UCSD-AML1 (cell line): ENCODE measurements around the gene CERS6.
"Not testable (repeated sequence)": the region's sequence is repeated elsewhere in the genome, so short reads cannot be mapped to it uniquely, and the experiment has no call there.

ENCODE experiments used
- DNase-seq: peaks from one replicate; lab custom pipeline; 2025; ENCODE audit not compliant: unreplicated experiment; lab: John Stamatoyannopoulos, UW

The CERS6 gene

DNA sequence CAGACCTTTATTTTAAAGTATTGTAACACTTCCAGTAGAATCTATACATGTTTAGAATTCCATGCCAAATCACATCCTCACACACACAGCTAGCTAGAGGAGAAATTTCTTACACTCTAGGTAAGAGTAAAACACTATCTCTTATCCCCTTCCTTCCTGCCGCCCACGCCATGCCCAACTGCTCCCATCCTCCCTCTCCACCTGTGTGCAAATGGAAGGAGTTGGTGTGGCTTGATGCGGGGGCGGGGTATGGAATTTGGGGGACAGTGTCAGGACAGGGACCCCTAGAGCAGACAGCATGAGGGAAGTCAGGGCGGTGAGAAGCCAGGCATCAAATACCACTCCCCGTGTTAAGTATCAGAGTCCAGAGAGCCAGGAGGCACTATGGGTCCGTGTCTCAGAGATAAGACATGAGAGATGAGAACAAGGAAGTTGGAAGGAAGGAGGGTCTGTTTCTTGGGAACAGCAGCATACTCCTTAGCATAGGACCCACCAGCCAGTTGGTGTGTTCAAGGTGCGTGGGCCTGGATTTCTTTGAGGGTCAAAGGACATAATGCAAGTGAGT lies 297.8 kb downstream of the CERS6 start:
- no peak for DNase-seq

DNA sequence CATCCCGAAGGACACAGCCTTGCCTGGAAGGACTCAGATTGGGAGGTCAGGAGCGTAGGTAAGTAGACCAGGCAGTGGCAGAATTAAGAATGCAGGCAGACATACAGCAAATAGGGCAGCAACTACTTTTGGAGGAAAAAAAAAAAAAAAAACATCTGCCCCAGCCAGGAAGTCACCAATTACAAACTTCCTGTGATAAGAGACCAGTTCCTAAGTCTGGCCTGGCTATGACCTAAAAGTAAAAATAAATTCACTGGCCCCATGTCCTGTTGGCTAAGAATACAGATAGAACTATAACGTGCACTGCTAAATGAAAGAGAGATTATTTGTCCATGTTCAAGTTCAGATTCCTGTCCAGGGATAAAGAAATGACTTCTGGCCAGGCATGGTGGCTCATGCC lies 301.2 kb downstream of the CERS6 start:
- peak; percentile 36 for DNase-seq

DNA sequence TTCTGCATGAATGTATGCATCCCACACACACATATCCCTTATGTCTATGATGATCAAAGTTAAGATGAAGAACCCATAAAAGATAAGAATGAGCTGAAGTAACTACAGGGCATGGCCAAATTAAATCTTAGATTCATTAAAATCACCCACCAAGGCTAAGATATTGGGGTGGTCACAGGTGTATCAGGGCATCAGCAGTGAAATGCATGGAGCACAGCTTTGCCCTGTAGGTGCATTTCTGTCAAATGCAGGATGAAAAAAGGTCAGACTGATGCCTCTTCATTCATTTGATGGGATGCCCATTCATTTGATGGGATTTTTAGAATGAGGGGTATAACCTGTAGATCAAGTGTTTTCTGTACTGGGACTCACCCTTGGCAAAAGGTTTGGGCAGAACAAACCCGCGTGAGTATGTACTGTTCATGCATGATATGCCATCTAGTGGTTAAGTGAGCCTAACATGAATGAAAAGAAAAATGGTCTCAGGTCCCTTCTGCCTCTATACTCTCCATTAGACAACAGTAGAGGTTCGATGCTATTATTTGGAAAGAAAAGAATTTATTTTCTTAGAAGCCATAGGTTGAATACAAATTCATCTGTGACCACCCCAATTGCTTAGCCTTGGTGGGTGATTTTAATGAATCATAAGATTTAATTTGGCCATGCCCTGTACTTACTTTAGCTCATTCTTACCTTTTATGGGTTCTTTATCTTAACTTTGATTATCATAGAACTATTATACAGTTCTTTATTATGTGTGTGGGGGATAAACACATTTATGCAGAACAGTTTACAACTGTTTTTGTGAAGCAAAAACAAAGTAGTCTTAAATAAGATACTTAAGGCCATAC lies 303.1 kb downstream of the CERS6 start:
- DNase-seq = no peak

DNA sequence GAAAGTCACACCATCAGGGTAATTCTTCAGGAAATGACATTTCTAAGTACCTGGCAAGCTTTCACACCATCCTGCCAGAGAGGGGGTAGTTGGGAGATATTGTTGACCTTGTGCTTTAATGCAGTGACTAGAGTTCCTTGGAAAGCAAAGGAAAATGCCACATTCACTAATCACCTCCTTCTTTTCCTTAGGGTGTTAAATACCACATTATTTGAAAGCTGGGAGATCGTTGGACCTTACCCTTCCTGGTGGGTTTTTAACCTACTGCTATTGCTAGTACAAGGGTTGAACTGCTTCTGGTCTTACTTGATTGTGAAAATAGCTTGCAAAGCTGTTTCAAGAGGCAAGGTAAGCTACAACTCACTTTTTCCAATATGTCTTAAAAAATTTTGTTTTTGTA lies 309.3 kb downstream of the CERS6 start:
- no peak for DNase-seq

DNA sequence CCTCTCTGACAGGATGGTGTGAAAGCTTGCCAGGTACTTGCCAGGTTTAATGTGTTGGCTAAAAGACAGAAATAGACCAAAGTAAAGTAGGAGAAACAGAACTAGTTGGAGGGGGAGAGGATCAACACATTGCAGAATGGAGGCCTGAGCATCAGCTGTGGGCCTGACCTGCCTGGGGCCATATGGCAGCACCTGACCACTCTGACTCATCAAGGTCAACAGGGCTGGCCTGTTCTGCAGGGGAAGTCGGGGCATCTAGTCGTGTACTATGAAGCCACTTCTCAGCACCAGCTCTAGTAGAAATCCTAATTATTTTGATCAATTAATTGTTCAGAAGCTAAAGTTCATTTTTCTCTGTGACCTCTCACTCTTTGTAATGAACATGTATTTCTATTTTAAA lies 310.5 kb downstream of the CERS6 start:
- DNase-seq = no peak

DNA sequence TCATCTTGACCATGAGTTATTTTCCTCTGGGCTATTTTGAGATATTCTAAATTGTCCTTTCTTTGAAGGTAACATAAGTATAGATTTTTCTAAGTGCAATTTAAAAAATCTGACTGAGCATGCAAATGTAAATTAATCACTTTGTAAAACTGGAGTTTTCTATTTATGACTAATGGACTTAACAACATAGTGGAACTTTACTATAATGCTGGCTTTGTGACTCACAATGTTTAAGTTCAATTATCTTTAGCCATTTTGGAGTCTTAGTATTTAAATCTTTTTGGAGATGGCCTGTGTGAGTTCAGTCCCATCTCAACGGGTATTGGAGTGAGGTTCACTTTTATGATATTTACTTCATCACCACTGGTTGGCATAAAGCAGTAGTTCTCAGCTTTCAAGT lies 311.2 kb downstream of the CERS6 start:
- DNase-seq = no peak

DNA sequence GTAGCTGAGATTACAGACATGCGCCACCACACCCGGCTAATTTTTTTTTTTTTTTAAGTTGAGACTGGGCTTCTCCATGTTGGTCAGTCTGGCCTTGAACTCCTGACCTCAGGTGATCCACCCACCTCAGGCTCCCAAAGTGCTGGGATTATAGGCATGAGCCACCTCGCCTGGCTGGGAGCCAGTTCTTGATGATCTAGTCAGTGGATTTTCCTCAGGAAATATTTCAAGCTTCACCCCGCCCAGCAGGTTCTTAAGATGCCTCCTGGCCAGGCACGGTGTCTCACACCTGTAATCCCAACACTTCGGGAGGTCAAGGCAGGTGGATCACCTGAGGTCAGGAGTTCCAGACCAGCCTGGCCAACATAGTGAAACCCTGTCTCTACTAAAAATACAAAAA lies 312.3 kb downstream of the CERS6 start:
- DNase-seq = not testable (repeated sequence)

DNA sequence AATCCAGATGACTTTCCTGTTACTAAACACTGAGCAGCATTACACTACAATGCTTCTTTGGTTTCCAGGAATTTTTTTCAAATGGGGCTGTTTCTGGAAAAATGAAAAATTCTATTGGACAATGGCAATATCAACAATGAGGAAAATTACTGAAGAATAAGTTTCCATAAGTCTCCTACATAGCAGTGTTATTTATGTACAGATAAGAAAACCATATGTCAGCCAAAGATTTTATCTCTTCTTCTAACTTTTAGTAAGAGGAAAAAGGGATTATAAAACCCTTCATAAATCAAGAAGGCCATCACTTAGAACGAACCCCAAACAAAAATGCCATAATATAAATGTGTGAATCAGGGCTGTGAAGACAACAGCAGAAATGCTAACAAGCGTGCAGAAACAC lies 314.7 kb downstream of the CERS6 start:
- DNase-seq = no peak

DNA sequence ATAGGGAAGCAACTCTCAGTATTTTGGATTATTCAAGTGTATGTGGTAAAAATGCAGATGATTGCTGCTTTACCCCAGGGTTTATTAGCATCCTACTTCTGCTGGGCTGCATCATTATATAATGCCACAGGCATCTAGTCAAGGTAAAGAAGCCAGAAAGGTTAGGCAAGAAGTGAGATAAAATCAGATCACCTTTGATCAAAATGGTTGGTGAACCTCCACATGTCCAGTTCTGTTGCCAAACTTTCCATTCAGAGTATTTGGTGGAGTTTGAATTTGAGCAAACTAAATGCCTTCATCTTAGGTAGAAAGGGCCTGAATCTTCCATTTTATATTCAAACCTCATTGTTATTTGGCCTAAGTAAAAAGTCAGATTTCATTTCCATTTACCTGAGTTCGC lies 316.6 kb downstream of the CERS6 start:
- DNase-seq = no peak

DNA sequence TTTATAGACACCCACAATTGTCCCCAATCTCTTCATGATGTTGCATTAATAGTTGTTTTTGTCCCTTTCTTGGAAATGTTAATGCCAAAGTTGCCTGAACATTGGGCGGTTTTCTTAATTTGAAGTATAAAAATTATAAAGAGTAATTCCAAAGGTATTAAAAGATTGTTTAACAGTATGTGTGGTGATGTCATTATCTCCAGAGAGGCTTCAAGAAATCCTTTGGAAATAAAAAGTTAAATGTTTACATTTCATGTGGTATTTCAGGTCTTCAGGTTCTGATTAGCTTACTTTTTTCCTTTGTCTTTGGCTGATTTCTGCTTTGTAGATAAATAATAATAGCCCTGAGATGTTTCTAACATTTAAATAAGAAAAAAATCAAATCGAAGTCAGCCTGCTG lies 317.1 kb downstream of the CERS6 start:
- no peak for DNase-seq

DNA sequence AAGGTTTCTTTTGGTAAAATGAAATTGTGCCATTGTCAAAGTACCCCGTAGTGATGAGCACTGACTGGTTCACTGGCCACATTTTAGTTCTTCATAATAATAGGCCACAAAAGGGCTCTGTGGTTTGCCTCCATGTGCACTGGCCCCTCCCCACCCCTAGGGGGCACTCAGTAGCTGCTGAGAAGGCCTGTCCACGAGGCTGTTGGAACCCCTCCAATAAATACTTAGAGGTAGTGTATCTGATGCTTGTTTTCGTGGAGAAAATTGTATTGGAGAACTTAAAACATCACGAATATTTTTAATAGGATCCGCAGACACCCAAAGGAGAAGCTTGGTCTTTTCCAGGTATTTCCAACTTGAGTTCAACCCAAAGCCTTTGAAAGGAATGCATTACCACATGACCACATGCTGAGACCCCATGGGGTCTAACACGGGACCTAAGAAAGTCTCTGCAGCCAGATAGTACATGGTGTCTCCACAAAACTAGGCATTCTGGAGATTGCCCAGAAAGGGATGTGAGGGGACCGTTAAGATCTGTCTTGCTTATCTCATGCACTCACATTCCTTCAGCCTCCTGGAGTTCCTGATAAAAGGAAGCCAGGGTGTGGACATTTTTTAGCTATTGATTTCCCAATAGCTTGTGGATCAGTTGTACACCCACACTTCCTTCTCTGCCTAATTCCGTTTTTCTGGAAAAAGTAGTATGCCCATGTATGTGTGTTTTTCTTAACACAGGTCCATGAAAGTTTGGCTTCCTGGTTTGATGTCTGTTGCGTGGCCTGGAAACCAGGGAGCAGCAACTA lies 317.8 kb downstream of the CERS6 start:
- peak; percentile 64 for DNase-seq

DNA sequence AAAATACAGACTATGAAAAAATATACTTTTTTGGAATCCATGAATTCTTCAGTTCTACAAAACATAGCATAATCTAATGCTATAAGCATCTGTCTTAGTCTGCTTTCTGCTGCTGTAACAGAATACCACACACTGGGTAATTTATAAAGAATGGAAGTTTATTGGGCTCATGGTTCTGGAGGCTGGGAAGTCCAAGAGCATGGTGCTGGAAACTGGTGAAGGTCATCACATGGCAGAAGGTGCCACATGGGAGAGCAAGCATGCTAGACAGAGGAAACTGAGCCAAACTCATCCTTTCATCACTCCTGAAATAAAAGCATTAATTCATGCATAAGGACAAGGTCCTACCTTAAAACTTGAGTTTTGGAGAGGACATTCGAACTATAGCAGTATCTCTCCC lies 319.8 kb downstream of the CERS6 start:
- DNase-seq = no peak

DNA sequence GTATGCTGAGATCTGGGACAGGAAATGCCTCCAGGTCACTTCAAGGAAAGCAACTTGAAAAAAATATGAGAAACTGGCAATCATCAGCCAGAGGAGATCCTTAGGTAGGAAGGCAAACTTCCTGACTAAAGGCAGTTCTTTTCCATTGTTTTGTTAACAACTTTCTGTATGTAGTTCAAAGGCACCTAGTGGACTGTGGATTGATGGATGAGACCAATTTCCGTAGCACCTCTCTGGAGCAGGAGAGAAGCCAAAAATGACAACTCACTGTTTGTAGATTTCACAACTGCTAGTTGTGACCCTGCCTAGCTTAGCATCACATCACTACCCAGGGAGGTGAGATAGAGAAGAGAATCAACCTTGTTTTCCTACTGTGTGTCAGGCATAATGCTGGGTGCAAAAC lies 324.6 kb downstream of the CERS6 start:
- no peak for DNase-seq

DNA sequence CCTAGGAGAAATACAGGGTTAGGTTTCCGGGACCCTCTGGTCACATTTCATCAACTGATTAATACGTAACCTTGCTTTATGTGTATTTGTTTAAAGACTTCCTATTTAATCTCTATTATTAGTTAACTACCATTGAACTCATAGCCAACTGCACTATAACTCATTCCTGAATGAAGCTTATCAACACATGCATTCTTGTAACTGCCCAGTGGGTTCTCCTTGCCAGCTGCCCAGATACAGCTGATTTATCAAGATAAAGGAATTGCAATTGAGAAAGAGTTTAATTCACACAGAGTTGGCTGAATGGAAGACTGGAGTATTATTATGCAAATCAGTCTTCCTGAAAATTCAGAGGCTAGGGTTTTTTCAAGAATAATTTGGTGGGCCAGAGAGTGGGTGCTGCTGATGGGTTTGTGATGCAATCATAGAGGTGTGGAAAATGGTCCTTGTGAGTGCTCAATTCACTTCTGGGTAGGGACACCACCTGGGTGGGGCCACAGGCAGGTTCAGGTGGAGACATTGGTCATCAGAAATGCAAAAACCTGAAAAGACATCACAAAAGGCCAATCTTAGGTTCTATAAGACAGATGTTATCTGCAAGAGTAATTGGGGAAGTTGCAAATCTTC lies 325.2 kb downstream of the CERS6 start:
- DNase-seq = no peak

DNA sequence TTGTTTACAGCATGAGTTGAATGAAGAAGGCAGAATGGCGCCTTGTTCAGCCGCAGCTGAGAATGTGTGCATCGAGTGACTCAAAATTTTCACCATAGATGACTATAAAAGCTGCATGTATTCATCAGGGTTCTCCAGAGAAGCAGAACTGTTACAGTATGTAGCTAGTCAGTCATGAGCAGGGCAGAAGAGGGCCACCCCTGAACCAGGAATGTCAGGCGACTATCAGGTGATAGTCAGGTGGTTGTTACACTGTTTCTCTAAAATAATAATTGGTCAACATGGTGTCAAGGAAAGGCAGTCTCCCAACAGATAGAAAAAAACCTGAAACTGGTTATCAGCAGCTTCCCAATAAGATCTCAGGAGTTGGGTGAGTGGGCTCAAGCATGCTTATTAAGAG lies 326.2 kb downstream of the CERS6 start:
- DNase-seq = no peak

DNA sequence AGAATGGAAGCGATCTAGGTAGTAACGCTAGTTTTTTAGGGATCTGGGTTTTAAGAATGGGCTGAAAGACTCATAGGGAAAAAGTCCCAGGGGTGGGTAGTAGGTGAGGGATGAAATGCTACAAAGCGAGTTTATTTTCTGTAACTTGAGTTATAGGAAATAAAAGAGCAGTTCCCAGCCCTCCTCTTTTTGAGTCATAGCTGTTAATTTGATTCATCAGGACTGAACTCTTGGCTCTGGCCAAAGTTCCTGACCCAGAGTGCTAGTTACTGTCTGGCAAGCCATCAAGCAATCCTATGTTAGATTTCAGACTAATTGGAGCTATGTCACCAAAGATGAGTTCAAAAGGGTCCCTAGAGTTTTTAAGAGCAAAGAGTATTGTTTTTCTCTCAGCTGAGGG lies 328.9 kb downstream of the CERS6 start:
- no peak for DNase-seq

DNA sequence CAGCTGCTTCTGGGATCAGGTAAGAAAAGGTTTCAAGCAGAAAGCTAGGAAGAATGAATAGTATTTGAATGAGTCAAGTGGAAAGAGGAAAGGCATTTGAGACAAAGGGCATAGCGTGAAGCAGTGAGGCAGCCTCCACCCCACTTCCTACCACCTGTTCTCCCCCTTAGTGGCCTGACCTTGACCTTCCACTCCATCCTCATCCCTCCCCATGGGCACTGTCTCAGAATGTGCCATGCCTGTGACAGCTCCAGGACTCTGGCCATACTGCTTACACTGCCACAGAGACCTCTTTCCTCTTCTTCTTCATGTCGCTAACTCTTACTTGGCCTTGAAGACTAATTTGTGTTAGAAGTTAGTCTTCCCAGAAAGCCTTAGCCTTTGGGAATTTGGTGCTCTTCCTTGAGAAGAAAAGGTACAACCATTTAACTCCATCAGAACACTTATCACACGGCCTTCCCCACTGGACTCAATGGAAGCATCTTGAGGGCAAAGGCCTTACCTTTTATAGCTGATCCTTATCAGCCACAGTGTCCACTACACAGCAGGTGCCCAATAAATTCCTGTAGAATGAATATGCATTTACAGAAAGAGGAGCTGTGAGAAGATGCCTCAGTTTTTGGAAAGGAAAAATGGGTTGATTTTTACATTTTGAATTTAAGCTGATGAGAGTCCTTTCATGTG lies 331.2 kb downstream of the CERS6 start:
- no peak for DNase-seq

DNA sequence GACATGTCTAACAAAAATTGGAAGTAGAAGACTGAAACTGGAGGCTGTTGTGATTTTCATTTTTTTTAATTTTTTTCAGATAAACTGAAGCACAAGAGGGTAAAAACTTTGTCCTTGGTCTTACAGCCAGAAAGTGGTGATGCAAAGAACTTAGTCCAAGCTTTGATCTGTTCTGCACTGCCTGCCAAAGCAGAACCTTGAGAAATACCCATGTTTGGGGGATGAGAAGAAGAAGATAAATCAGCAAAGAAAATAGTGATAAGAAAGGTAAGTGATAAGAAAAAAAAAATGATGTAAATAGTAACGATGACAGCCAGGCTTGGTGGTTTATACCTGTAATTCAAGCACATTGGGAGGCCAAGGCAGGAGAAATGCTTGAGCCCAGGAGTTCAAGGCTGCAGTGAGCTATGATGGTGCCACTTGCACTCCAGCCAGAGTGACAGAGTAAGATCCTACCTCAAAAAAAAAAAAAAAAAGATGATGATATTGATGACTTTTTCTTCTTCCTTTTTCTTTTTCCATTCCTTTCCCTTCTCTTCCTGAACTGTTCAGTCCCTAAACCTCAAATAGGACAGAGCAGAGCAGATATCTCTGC lies 331.8 kb downstream of the CERS6 start:
- no peak for DNase-seq

DNA sequence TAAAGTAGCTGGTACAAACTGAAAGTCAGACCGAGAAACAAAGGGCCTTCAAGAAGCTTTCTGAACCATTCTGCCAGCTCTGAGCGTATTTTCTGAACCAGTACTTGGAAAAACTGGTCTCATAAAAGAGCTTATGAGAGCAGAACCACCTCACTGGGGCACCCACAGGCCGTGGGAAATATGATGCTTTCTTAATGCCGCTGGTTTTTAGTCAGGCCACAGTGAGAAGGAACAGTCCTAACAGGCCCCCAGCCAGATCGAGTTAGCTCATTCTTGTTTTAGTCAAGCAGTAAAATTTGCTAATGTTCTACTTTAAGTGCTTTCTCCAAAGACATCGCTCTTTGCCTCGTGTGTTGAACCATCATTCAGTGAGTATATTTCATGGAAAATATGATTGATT lies 333.7 kb downstream of the CERS6 start:
- DNase-seq = no peak

DNA sequence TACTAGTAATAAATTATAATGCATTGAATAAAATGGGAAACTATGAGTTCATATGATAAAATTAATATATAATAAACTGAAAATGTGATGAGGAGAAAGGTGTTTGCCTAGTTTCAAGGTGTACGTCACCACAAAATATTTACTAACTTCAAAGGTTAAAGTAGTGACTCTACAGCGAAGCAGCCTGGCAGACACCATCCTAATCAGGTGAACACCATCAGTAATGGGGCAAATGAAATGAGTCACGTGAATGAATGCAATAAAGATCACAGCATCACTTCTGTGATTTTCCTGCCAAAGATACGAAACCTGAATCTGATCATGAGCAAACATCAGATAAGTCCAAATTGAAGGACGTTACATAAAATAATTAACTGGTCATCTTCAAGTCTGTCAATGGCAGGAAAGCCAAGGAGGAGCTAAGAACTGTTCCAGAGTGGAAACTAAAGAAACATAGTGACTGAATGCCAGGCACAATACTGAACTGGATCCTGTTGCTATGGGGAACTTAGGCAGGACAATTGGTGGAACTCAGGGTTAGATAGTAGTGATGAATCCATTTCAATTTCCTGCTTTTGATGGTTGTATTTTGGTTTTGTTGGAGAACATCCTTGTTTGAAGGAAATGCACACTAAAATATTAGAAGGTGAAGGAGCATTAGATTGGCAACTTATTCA lies 334.3 kb downstream of the CERS6 start:
- DNase-seq = no peak
